Liver (tissue), 9 donors: ENCODE measurements around the gene NISCH. TPM values are rescaled to one million over a fixed set of nuclear protein-coding genes. Genes with fewer than 3 reads are reported as not detected.

Experiments used
- DNase-seq: peaks from one replicate; pipeline ENCODE4 v3.0.0-alpha.2; 2017; ENCODE audit warnings: low spot score
- H3K27ac ChIP-seq, 2 donors: one replicate each; pipeline ENCODE4 v1.7.0; 2013; ENCODE audit warnings: inconsistent platforms in 2 of 2, low read length in 2 of 2, control low read depth in 1 of 2, low read depth in 1 of 2, mild to moderate bottlenecking in 1 of 2
- H3K27me3 ChIP-seq, 4 donors: one replicate each; pipeline versions ENCODE4 v1.6.1 to v1.7.0; 2013; ENCODE audit warnings: low read length in 3 of 4, inconsistent platforms in 1 of 4, mild to moderate bottlenecking in 1 of 4, moderate library complexity in 1 of 4; ENCODE audit not compliant: control insufficient read depth in 4 of 4, insufficient read depth in 4 of 4
- H3K36me3 ChIP-seq, 4 donors: one replicate each; pipeline versions ENCODE4 v1.6.1 to v1.7.0; 2013; ENCODE audit warnings: low read length in 3 of 4, mild to moderate bottlenecking in 3 of 4, low read depth in 1 of 4, moderate library complexity in 1 of 4; ENCODE audit not compliant: control insufficient read depth in 4 of 4, insufficient read depth in 3 of 4
- H3K4me1 ChIP-seq, 4 donors: one replicate each; pipeline versions ENCODE4 v1.6.1 to v1.7.0; 2013; ENCODE audit warnings: low read length in 3 of 4, mild to moderate bottlenecking in 3 of 4, moderate library complexity in 1 of 4; ENCODE audit not compliant: control insufficient read depth in 4 of 4, insufficient read depth in 4 of 4
- H3K4me3 ChIP-seq, 3 donors: one replicate each; pipeline versions ENCODE4 v1.6.1 to v1.7.0; 2013; ENCODE audit warnings: low read length in 3 of 3, control low read depth in 1 of 3, low read depth in 1 of 3, mild to moderate bottlenecking in 1 of 3
- H3K9ac ChIP-seq, 2 donors: one replicate each; pipeline ENCODE4 v1.7.0; 2013; ENCODE audit warnings: low read length in 2 of 2, mild to moderate bottlenecking in 2 of 2, moderate library complexity in 2 of 2, control low read depth in 1 of 2, low read depth in 1 of 2
- H3K9me3 ChIP-seq, 4 donors: one replicate each; pipeline versions ENCODE4 v1.6.1 to v1.7.0; 2013; ENCODE audit warnings: low read length in 3 of 4; ENCODE audit not compliant: control insufficient read depth in 4 of 4
- EGR1 ChIP-seq, 2 donors: IDR thresholded peaks; 2 replicates each; pipeline ENCODE4 v1.6.1; 2016 to 2018; ENCODE audit warnings: antibody characterized with exemption in 2 of 2, low read depth in 2 of 2
- FOXA1 ChIP-seq: IDR thresholded peaks from 2 replicates; pipeline ENCODE4 v1.6.1; 2016; ENCODE audit warnings: antibody characterized with exemption
- FOXA2 ChIP-seq: IDR thresholded peaks from 2 replicates; pipeline ENCODE4 v1.6.1; 2016; ENCODE audit warnings: antibody characterized with exemption
- GABPA ChIP-seq, 2 donors: IDR thresholded peaks in 1 of 2; conservative IDR thresholded peaks in 1 of 2; 2 replicates each; pipeline ENCODE4 v1.6.1; 2016; ENCODE audit warnings: antibody characterized with exemption in 2 of 2, mild to moderate bottlenecking in 1 of 2, moderate library complexity in 1 of 2
- HNF4A ChIP-seq, 2 donors: conservative IDR thresholded peaks; 2 replicates each; pipeline ENCODE4 v1.6.1; 2016; ENCODE audit warnings: antibody characterized with exemption in 2 of 2, mild to moderate bottlenecking in 2 of 2
- HNF4G ChIP-seq: IDR thresholded peaks from 2 replicates; pipeline ENCODE4 v1.6.1; 2016; ENCODE audit warnings: antibody characterized with exemption
- JUND ChIP-seq, 2 donors: IDR thresholded peaks; 2 replicates each; pipeline ENCODE4 v1.6.1; 2016; ENCODE audit warnings: antibody characterized with exemption in 2 of 2
- NR2F2 ChIP-seq: IDR thresholded peaks from 2 replicates; pipeline ENCODE4 v1.6.1; 2016; ENCODE audit warnings: antibody characterized with exemption
- RAD21 ChIP-seq, 2 donors: IDR thresholded peaks; 2 replicates each; pipeline ENCODE4 v1.6.1; 2016; ENCODE audit warnings: antibody characterized with exemption in 2 of 2, mild to moderate bottlenecking in 2 of 2
- REST ChIP-seq: IDR thresholded peaks from 2 replicates; pipeline ENCODE4 v1.6.1; 2016; ENCODE audit warnings: antibody characterized with exemption, mild to moderate bottlenecking
- RXRA ChIP-seq, 2 donors: IDR thresholded peaks; 2 replicates each; pipeline ENCODE4 v1.6.1; 2017 to 2018; ENCODE audit warnings: antibody characterized with exemption in 2 of 2, mild to moderate bottlenecking in 1 of 2
- SP1 ChIP-seq: IDR thresholded peaks from 2 replicates; pipeline ENCODE4 v1.6.1; 2018; ENCODE audit warnings: antibody characterized with exemption, mild to moderate bottlenecking
- TAF1 ChIP-seq: conservative IDR thresholded peaks from 2 replicates; pipeline ENCODE4 v1.6.1; 2016; ENCODE audit warnings: antibody characterized with exemption, mild to moderate bottlenecking
- YY1 ChIP-seq: IDR thresholded peaks from 2 replicates; pipeline ENCODE4 v1.6.1; 2016; ENCODE audit warnings: antibody characterized with exemption, mild to moderate bottlenecking
- WGBS: extraction: QIAGEN DNeasy Blood & Tissue Kit; methylation state at CpG from one replicate; pipeline ENCODE4 v1.1.7; 2013; 5-methylcytosine and 5-hydroxymethylcytosine counted together
- polyA plus RNA-seq, 2 donors: library from polyadenylated mRNA; stranded (reverse) in 1 of 2; unstranded in 1 of 2; fragments of 200-250 nt in 1 of 2; fragments of >200 nt in 1 of 2; fragmentation: Nextera tagmentation in 1 of 2; extraction: Ambion mirVana in 1 of 2; gene quantifications; one replicate each; pipeline versions ENCODE4 v1.2.1 to v1.2.3, GENCODE V29; 2013 to 2015
- total RNA-seq, 2 donors: library from RNA; depleted of rRNA; stranded (reverse); fragments of >200 nt; gene quantifications; one replicate each; pipeline ENCODE4 v1.2.3, GENCODE V29; 2014
- TF ChIP-seq, protein P1 (sequence below): fragments of 150-350 bp; IDR thresholded peaks from 2 replicates; pipeline ENCODE4 v1.5.1; 2017; ENCODE audit warnings: improper control_type of control experiment, low read depth, low read length; ENCODE audit not compliant: missing input control
- TF ChIP-seq, protein P2 (sequence below): IDR thresholded peaks from 2 replicates; pipeline ENCODE4 v1.6.1; 2016; ENCODE audit warnings: antibody characterized with exemption
- TF ChIP-seq, protein P3 (sequence below): IDR thresholded peaks from 2 replicates; pipeline ENCODE4 v1.6.1; 2016; ENCODE audit warnings: antibody characterized with exemption
- TF ChIP-seq, protein P4 (sequence below): IDR thresholded peaks from 2 replicates; pipeline ENCODE4 v1.6.1; 2016; ENCODE audit warnings: antibody characterized with exemption
- donor health status: healthy.
- donor health status: healthy.
- donor health status: healthy.
- donor health status: healthy.
- donor health status: healthy.

Gene NISCH
- total and polyA plus RNA-seq, 4 donors, result 10.8 to 39.8 (median 17.6) TPM

DNA sequence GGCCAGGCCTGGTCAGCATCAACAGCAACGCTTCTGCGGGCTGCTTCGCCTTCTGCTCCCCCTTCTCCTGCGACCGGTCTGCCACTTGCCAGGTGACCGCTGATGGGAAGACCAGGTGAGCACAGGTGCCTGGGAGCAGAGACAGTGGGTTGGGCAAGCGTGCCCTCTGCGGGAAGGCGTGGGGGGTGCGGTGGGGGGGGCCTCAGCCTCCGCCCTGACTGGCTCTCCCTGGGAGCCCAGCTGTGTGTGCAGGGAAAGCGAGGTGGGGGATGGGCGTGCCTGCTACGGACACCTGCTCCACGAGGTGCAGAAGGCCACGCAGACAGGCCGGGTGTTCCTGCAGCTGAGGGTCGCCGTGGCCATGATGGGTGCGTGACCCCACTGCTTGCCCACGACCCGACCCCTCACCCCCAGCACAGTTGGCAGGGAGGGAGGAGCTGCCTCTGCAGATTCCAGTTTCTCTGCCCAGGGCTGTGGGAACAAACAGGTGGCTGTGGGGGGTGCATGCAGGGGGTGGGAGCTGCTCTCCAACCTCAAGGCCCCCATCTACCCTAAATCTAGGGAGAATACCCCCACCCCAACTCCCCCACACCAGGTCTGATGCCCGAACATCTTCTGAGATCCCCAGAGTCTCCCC, 48.5 kb downstream of the NISCH start:
- H3K27me3 ChIP-seq, result no peaks in the 10 kb centered on the region
- no peak overlapping the region for H3K4me3 ChIP-seq
- H3K9ac ChIP-seq, result no peak overlapping the region
- no peak overlapping the region for H3K27ac ChIP-seq
- no peaks in the 10 kb centered on the region for H3K9me3 ChIP-seq
- no peaks in the 10 kb centered on the region for H3K36me3 ChIP-seq
- DNase-seq, result no peak
- 65% methylated on average over 23 of the region's 23 CpGs for WGBS
- TF ChIP-seq HNF4A (conservative IDR thresholded peaks at IDR 0.05) (no peak), FOXA2 (no peak), YY1 (no peak), JUND (IDR thresholded peaks at IDR 0.05) (no peak), GABPA (IDR thresholded peaks at IDR 0.05 in 1 of 2, conservative IDR thresholded peaks at IDR 0.05 in 1 of 2) (no peak), REST (no peak), EGR1 (IDR thresholded peaks at IDR 0.05; ENCODE audit: low read depth in 2 of 2) (no peak), SP1 (no peak), TAF1 (no peak), HNF4G (no peak)
- TF ChIP-seq, protein P1, sequence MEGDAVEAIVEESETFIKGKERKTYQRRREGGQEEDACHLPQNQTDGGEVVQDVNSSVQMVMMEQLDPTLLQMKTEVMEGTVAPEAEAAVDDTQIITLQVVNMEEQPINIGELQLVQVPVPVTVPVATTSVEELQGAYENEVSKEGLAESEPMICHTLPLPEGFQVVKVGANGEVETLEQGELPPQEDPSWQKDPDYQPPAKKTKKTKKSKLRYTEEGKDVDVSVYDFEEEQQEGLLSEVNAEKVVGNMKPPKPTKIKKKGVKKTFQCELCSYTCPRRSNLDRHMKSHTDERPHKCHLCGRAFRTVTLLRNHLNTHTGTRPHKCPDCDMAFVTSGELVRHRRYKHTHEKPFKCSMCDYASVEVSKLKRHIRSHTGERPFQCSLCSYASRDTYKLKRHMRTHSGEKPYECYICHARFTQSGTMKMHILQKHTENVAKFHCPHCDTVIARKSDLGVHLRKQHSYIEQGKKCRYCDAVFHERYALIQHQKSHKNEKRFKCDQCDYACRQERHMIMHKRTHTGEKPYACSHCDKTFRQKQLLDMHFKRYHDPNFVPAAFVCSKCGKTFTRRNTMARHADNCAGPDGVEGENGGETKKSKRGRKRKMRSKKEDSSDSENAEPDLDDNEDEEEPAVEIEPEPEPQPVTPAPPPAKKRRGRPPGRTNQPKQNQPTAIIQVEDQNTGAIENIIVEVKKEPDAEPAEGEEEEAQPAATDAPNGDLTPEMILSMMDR, result no peak
- TF ChIP-seq, protein P2, sequence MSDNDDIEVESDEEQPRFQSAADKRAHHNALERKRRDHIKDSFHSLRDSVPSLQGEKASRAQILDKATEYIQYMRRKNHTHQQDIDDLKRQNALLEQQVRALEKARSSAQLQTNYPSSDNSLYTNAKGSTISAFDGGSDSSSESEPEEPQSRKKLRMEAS, result no peak
- TF ChIP-seq, protein P3, sequence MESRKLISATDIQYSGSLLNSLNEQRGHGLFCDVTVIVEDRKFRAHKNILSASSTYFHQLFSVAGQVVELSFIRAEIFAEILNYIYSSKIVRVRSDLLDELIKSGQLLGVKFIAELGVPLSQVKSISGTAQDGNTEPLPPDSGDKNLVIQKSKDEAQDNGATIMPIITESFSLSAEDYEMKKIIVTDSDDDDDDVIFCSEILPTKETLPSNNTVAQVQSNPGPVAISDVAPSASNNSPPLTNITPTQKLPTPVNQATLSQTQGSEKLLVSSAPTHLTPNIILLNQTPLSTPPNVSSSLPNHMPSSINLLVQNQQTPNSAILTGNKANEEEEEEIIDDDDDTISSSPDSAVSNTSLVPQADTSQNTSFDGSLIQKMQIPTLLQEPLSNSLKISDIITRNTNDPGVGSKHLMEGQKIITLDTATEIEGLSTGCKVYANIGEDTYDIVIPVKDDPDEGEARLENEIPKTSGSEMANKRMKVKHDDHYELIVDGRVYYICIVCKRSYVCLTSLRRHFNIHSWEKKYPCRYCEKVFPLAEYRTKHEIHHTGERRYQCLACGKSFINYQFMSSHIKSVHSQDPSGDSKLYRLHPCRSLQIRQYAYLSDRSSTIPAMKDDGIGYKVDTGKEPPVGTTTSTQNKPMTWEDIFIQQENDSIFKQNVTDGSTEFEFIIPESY, result no peak
- H3K4me1 ChIP-seq, result peaks cover 0 to 4% (median 0%) of the 10 kb centered on the region in 4 donors

- Histone ChIP-seq H3K27ac (no peak overlapping the region), H3K4me3 (no peak overlapping the region), H3K36me3 (no peaks in the 10 kb centered on the region), H3K4me1 (no peaks in the 10 kb centered on the region), H3K27me3 (no peaks in the 10 kb centered on the region), H3K9ac (no peak overlapping the region), H3K9me3 (no peaks in the 10 kb centered on the region)
- TF ChIP-seq, protein P1, result no peak
- TF ChIP-seq EGR1 (IDR thresholded peaks at IDR 0.05; ENCODE audit: low read depth in 2 of 2), result no peak
- TF ChIP-seq, protein P2, result no peak
- TF ChIP-seq TAF1, result no peak
- TF ChIP-seq RAD21 (IDR thresholded peaks at IDR 0.05), result no peak
- no peak for TF ChIP-seq YY1
- TF ChIP-seq NR2F2, result no peak
- TF ChIP-seq FOXA2, result no peak
- TF ChIP-seq HNF4G, result no peak
- no peak for TF ChIP-seq SP1
- TF ChIP-seq, protein P4, sequence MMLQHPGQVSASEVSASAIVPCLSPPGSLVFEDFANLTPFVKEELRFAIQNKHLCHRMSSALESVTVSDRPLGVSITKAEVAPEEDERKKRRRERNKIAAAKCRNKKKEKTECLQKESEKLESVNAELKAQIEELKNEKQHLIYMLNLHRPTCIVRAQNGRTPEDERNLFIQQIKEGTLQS, result no peak
- no peak for TF ChIP-seq GABPA (IDR thresholded peaks at IDR 0.05 in 1 of 2, conservative IDR thresholded peaks at IDR 0.05 in 1 of 2)
- no peak for TF ChIP-seq JUND (IDR thresholded peaks at IDR 0.05)
- TF ChIP-seq FOXA1, result no peak
- TF ChIP-seq RXRA (IDR thresholded peaks at IDR 0.05), result no peak
- TF ChIP-seq, protein P3, result no peak
- DNase-seq, result no peak
- WGBS, result 87% methylated on average over 10 of the region's 10 CpGs
Observed at GRCh38 chr3:52504977-52505376, 49.6 kb downstream of the NISCH start.
